Endodermal cell (in vitro differentiated cells): Measurements from ENCODE around the gene SLC25A46. TPM values are rescaled to one million over a fixed set of nuclear protein-coding genes. Genes with fewer than 3 reads are reported as not detected.
A peak's percentile ranks its signal among the peaks of the same experiment; 100 is the strongest.

ENCODE experiments used
- DNase-seq: peaks from one replicate; pipeline ENCODE4 v3.0.0-alpha.2; 2017
- H3K27ac ChIP-seq: 2 replicates; pipeline ENCODE4 v1.5.1; 2013; ENCODE audit warnings: mild to moderate bottlenecking, low read depth, low read length, moderate library complexity
- H3K27me3 ChIP-seq: 2 replicates; pipeline ENCODE4 v1.6.1; 2013; ENCODE audit warnings: mild to moderate bottlenecking, low read length, moderate library complexity; ENCODE audit not compliant: insufficient read depth, control insufficient read depth, poor library complexity, severe bottlenecking
- H3K36me3 ChIP-seq: 2 replicates; pipeline ENCODE4 v1.7.0; 2013; ENCODE audit warnings: mild to moderate bottlenecking, low read length, moderate library complexity; ENCODE audit not compliant: control insufficient read depth, insufficient read depth
- H3K4me1 ChIP-seq: one replicate; pipeline ENCODE4 v1.7.0; 2013; ENCODE audit warnings: low read length; ENCODE audit not compliant: control insufficient read depth, insufficient read depth
- H3K4me3 ChIP-seq: 2 replicates; pipeline ENCODE4 v1.5.1; 2013; ENCODE audit warnings: mild to moderate bottlenecking, low read length, moderate library complexity
- H3K9ac ChIP-seq: 2 replicates; pipeline ENCODE4 v1.6.1; 2013; ENCODE audit warnings: mild to moderate bottlenecking, low read length, moderate library complexity; ENCODE audit not compliant: poor library complexity, severe bottlenecking; ENCODE audit errors: extremely low read depth
- H3K9me3 ChIP-seq: 2 replicates; pipeline ENCODE4 v1.6.1; 2013; ENCODE audit warnings: mild to moderate bottlenecking, low read length, moderate library complexity; ENCODE audit not compliant: control insufficient read depth
- H3K27ac Mint-ChIP-seq: 2 replicates; pipeline ENCODE4 v1.8.0; 2020; ENCODE audit warnings: mixed read lengths
- H3K27me3 Mint-ChIP-seq: 2 replicates; pipeline ENCODE4 v1.8.0; 2021; ENCODE audit warnings: mild to moderate bottlenecking, mixed read lengths; ENCODE audit not compliant: insufficient read depth
- H3K36me3 Mint-ChIP-seq: 2 replicates; pipeline ENCODE4 v1.8.0; 2020; ENCODE audit warnings: low read depth, mixed read lengths
- H3K4me1 Mint-ChIP-seq: 2 replicates; pipeline ENCODE4 v1.8.0; 2020; ENCODE audit warnings: mixed read lengths
- H3K4me3 Mint-ChIP-seq: 2 replicates; pipeline ENCODE4 v1.8.0; 2020; ENCODE audit warnings: mild to moderate bottlenecking, moderate library complexity, mixed read lengths
- H3K9me3 Mint-ChIP-seq: 2 replicates; pipeline ENCODE4 v1.8.0; 2020; ENCODE audit warnings: mild to moderate bottlenecking, mixed read lengths
- CTCF ChIP-seq: fragments of 200-600 bp; sonication (generic); conservative IDR thresholded peaks from 2 replicates; pipeline ENCODE4 v1.5.0; 2021; ENCODE audit warnings: antibody characterized with exemption, mild to moderate bottlenecking
- WGBS, 2 experiments: methylation state at CpG; one replicate each; pipeline versions ENCODE4 v1.1.5 to v1.1.7; 2013; ENCODE audit warnings: missing lambda C conversion rate in 2 of 2, mixed read lengths in 1 of 2; ENCODE audit not compliant: insufficient coverage in 1 of 2, insufficient read length in 1 of 2; 5-methylcytosine and 5-hydroxymethylcytosine counted together
- total RNA-seq, 2 donors: library from RNA; stranded (reverse); fragmentation: NEBNext Ultra II Directional in 1 of 2; extraction: Animal tissue kit (Norgen Biotek cat#: 25700) in 1 of 2; gene quantifications; 2 replicates in 1 of 2; 3 replicates in 1 of 2; pipeline ENCODE4 v1.2.1, GENCODE V29; 2021

Gene SLC25A46
- total RNA-seq, 2 donors from 2014 or later = 22.7 to 24.5 TPM

- no peak for TF ChIP-seq CTCF
- Histone ChIP-seq H3K27ac (no peak overlapping the region), H3K9me3 (no peaks in the 10 kb centered on the region), H3K27me3 (no peaks in the 10 kb centered on the region), H3K36me3 (no peaks in the 10 kb centered on the region), H3K4me1 (no peaks in the 10 kb centered on the region), H3K9ac (no peak overlapping the region), H3K4me3 (no peak overlapping the region)
- no peak for DNase-seq
- Mint-ChIP-seq H3K36me3 (no peaks in the 10 kb centered on the region), H3K4me3 (no peak overlapping the region), H3K9me3 (no peaks in the 10 kb centered on the region), H3K4me1 (no peaks in the 10 kb centered on the region), H3K27me3 (no peaks in the 10 kb centered on the region), H3K27ac (no peak overlapping the region)
Observed at GRCh38 chr5:110705349-110705748, 33.5 kb upstream of the SLC25A46 start.

GRCh38 chr5:110707260-110707844, 31.5 kb upstream of the SLC25A46 start:
- Mint-ChIP-seq H3K9me3 (no peaks in the 10 kb centered on the region), H3K4me1 (no peaks in the 10 kb centered on the region), H3K36me3 (no peaks in the 10 kb centered on the region), H3K4me3 (no peak overlapping the region), H3K27me3 (no peaks in the 10 kb centered on the region), H3K27ac (no peak overlapping the region)
- H3K9ac ChIP-seq = no peak overlapping the region
- H3K4me3 ChIP-seq = no peak overlapping the region
- WGBS, 2 experiments = 43 to 87% methylated on average over 1 to 3 of the region's 3 CpGs
- H3K27me3 ChIP-seq = no peaks in the 10 kb centered on the region
- H3K27ac ChIP-seq = no peak overlapping the region
- H3K9me3 ChIP-seq = no peaks in the 10 kb centered on the region
- DNase-seq = no peak
- no peaks in the 10 kb centered on the region for H3K4me1 ChIP-seq
- H3K36me3 ChIP-seq = no peaks in the 10 kb centered on the region
- no peak for TF ChIP-seq CTCF

- Histone ChIP-seq H3K27ac (no peak overlapping the region), H3K9me3 (no peaks in the 10 kb centered on the region), H3K36me3 (no peaks in the 10 kb centered on the region), H3K4me1 (no peaks in the 10 kb centered on the region), H3K9ac (no peak overlapping the region), H3K4me3 (no peak overlapping the region), H3K27me3 (no peaks in the 10 kb centered on the region)
- H3K27ac Mint-ChIP-seq = no peak overlapping the region
- H3K27me3 Mint-ChIP-seq = no peaks in the 10 kb centered on the region
- H3K9me3 Mint-ChIP-seq = no peaks in the 10 kb centered on the region
- 93 to 100% methylated on average over 1 to 3 of the region's 5 CpGs for WGBS, 2 experiments
- H3K4me3 Mint-ChIP-seq = no peak overlapping the region
- H3K4me1 Mint-ChIP-seq = no peaks in the 10 kb centered on the region
- no peaks in the 10 kb centered on the region for H3K36me3 Mint-ChIP-seq
- peak; percentile 41 for TF ChIP-seq CTCF
- no peak for DNase-seq
Observed at GRCh38 chr5:110716247-110717245, 22.3 kb upstream of the SLC25A46 start.
